ENCODE measurements around the gene TECR.
"Not testable (repeated sequence)": the region's sequence is repeated elsewhere in the genome, so short reads cannot be mapped to it uniquely, and the experiment has no call there.

Gene TECR

DNA sequence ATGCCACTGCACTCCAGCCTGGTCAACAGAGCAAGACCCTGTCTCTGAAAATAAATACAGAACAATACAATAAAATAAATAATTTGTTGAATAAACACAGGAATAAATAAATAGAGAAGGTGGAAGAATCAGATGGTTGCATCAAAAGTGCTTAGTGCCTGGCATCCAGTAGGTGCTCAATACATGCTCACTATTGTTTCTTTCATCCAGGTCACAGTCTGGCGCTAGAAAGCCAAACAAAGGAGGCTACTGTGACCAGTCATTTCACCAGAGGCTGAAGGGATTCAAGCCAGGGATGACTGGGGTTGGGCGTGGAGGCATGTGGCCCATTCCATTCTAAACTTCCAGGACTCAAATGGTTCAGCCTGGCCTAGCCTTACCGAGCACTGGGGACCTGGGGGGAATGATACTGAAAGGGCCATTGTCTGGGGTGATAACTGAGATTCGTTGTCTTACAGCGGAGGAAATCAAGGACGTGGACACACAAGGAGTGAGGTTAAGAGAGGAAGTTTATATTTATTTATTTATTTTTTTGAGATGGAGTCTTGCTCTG lies 46.1 kb downstream of the TECR start:
- TF ChIP-seq, protein P1, sequence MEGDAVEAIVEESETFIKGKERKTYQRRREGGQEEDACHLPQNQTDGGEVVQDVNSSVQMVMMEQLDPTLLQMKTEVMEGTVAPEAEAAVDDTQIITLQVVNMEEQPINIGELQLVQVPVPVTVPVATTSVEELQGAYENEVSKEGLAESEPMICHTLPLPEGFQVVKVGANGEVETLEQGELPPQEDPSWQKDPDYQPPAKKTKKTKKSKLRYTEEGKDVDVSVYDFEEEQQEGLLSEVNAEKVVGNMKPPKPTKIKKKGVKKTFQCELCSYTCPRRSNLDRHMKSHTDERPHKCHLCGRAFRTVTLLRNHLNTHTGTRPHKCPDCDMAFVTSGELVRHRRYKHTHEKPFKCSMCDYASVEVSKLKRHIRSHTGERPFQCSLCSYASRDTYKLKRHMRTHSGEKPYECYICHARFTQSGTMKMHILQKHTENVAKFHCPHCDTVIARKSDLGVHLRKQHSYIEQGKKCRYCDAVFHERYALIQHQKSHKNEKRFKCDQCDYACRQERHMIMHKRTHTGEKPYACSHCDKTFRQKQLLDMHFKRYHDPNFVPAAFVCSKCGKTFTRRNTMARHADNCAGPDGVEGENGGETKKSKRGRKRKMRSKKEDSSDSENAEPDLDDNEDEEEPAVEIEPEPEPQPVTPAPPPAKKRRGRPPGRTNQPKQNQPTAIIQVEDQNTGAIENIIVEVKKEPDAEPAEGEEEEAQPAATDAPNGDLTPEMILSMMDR (conservative IDR thresholded peaks at IDR 0.05), result no peak
- no peak overlapping the region for H3K27ac ChIP-seq

DNA sequence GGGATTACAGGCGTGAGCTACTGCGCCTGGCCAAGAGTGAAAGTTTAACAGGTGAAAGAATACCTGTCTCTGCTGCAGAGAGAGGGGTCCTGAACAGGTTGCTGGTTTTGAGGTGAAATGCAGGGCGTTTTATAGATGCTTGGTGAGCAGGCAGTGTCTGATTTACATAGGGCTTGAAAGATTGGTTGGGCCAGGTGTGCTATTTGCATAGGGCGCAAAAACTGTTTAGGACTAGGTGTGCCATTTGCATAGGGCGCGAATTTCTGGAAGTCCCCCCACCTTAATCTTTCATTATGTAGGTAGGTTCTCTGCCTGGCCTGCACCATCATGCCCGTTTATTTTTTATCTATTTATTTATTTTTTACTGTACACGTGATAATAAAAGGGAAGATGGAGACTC lies 47.0 kb downstream of the TECR start:
- TF ChIP-seq, protein P1 (conservative IDR thresholded peaks at IDR 0.05), result no peak
- TF ChIP-seq ZFX (IDR thresholded peaks at IDR 0.05), result no peak
- no peak overlapping the region for H3K27ac ChIP-seq

DNA sequence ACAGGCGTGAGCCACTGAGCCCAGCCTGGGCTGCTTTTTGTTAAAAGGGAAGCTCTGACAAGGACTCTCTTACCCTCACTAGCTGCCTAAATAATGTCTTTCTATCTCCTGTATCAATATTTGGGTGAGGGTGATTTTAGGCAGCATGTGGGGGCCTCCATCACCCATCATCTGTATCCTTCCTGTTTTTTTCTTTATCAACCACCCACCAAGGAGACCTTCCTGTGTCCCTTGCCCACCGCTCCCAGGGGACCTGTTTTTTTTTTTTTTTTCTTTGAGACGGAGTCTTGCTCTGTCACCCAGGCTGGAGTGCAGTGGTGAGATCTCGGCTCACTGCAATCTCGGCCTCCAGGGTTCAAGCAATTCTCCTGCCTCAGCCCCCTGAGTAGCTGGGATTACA lies 47.9 kb downstream of the TECR start:
- TF ChIP-seq, protein P1 (conservative IDR thresholded peaks at IDR 0.05), result no peak
- TF ChIP-seq ZFX (IDR thresholded peaks at IDR 0.05), result no peak
- H3K27ac ChIP-seq, result no peak overlapping the region

DNA sequence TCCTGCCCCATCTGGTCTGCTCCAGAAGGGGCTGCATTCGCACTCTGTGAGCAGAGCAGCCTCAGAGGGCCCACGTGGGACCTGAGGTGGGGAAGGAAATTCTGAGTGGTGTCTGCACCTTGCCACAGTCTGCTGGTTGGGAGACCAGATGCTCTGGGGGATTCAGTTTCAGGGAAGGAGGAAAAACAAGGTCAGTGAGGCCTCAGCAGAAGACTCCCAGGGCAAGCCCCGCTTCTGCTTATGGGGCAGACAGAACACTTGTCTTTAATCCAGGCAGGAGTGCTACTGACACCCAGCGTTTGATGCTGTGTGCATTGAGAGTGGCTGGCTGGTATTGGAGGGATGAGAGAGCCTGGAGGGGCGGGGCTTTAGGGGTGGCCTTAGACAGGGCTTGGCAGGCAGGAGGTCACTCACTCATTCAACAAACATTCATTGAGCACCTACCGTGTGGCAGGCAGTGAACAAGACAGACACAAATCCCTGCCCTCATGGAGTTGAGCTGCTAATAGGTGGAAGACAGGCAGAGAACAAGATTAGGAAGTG lies 48.6 kb downstream of the TECR start:
- no peak for TF ChIP-seq ZFX (IDR thresholded peaks at IDR 0.05)
- TF ChIP-seq, protein P1 (conservative IDR thresholded peaks at IDR 0.05), result no peak
- H3K27ac ChIP-seq, result no peak overlapping the region

DNA sequence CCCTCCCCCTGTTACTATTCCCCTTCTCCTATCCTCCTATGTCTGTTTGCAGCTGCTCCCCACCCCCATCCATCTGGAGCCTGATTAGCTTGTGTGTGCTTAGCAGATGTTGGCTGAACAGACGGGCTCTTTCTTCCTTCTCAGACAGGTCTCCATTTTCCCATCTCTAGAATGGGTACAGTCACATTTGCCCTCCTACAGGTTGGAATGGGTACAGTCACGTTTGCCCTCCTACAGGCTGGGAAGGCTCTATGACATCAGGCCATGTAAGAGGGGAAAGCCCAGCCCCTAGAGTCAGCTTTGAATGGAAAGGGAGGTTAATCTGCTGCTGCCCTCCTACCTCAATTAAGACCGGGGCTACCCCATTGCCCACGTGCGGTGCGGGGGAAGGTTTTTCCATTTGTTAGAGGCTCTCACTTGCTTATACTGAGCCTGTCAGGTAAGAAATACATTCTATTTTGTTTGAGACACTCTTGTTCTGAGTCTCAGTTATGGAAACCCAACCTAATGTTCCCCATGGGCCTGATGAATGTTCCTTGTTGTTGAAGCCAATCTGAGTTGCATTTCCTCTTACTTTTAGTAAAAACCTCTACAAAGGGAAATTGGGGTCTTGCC lies 51.3 kb downstream of the TECR start:
- no peak overlapping the region for H3K27ac ChIP-seq
- TF ChIP-seq, protein P1 (conservative IDR thresholded peaks at IDR 0.05), result no peak
- TF ChIP-seq ZFX (IDR thresholded peaks at IDR 0.05), result no peak

DNA sequence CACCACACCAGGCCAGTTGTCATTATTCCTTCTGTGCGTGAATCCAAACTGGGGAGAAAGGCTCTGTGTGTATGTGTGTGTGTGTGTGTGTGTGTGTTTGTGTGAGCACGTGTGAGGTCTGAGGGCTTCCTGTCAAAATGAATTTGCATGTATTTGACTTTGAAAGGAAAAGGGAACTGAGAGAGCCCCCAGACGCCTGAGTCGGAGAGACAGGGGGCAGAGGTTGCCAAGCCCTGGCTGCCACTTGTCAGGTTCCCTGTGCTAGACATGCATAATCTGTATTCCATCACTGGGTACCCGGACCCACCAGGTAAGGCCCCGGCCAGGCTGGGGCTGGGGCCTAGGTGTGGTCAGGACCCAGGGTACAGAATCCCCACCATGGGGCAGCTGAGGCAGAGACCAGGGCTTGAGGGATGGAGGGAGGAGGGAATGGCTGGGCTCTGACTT lies 53.5 kb downstream of the TECR start, which contains the start of gene CLEC17A:
Gene CLEC17A (plus strand): TSS at position 191 of the 447 bp plus-strand sequence. CDS start 77 bp downstream, at position 268.
- no peak within 1 kb of the TSS for H3K27ac ChIP-seq
- no peak for TF ChIP-seq ZFX (IDR thresholded peaks at IDR 0.05)
- TF ChIP-seq, protein P1 (conservative IDR thresholded peaks at IDR 0.05), result no peak

DNA sequence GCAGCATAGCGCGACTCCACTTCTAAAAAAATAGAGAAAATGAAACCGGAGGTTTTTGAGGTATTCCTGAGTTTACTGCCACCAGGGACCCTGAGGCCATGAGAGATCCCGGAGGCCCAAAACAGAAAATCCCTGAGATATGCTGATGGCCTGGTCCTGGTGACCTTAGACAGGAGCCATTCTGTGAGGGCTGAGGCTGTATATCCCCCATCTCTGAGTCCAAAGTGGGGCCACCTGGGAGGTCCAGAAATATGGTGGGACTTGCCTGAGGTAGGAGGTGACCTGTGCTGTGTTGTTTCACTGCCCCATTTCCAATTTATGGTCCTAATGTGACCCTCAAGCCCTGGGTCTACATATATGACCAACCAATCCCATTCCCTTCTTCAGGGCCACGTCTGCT lies 55.0 kb downstream of the TECR start:
- H3K27ac ChIP-seq, result not testable (repeated sequence)

DNA sequence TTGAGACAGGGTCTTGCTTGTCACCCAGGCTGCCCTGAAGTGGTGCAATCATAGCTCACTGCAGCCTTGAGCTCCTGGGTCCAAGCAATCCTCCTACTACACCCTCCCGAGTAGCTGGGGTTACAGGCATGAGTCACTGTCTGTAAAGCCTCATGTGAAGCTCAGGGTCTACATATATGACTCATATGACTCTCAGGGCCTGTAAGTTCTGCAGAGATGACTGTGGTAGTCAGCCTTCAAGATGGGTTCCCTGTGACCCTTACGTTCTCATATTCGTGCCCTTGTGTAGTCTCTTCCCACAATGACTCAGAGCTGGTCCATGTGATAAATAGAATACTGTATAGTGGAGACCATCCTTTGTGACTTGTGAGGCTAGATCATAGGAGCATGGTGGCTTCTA lies 55.8 kb downstream of the TECR start:
- not testable (repeated sequence) for H3K27ac ChIP-seq

DNA sequence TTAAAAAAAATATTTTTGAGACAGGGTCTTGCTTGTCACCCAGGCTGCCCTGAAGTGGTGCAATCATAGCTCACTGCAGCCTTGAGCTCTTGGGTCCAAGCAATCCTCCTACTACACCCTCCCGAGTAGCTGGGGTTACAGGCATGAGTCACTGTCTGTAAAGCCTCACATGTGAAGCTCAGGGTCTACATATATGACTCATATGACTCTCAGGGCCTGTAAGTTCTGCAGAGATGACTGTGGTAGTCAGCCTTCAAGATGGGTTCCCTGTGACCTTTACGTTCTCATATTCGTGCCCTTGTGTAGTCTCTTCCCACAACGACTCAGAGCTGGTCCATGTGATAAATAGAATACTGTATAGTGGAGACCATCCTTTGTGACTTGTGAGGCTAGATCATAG lies 60.0 kb downstream of the TECR start:
- H3K27ac ChIP-seq, result not testable (repeated sequence)
